ENCODE data around the gene AKTIP. TPM values are rescaled to one million over a fixed set of nuclear protein-coding genes. Genes with fewer than 3 reads are reported as not detected.

AKTIP gene
- total RNA-seq, 1 experiment from 2014 or later = 26.1 TPM

- peaks cover 15% of the 10 kb centered on the region for H3K4me1 ChIP-seq (ENCODE audit: control insufficient read depth, insufficient read depth, low read length)
- intact Hi-C loops (cut with micrococcal nuclease; ENCODE audit: unreplicated experiment) = no loop called here
- no peak for TF ChIP-seq POLR2AphosphoS5 (IDR thresholded peaks at IDR 0.05; ENCODE audit: low read depth, low read length)
- no peak for TF ChIP-seq TCF7L2 (IDR thresholded peaks at IDR 0.05; ENCODE audit: low read depth, low read length)
- TF ChIP-seq REST (IDR thresholded peaks at IDR 0.05; ENCODE audit: insufficient read depth in 1 of 2, low read depth in 2 of 2, low read length in 1 of 2) = no peak
- no peak for TF ChIP-seq SIN3A (IDR thresholded peaks at IDR 0.05; ENCODE audit: borderline replicate concordance, insufficient read depth, low read depth, low read length)
- TF ChIP-seq CTCF (IDR thresholded peaks at IDR 0.05) = no peak
- BruUV-seq (replicated peaks) = no TSS peak
- H3K4me3 ChIP-seq (ENCODE audit: low read depth in 2 of 2, low read length in 2 of 2) = no peak overlapping the region
- no peaks in the 10 kb centered on the region for H3K9me3 ChIP-seq (ENCODE audit: control insufficient read depth, insufficient read depth, low read depth, low read length)
- DNase-seq (ENCODE audit: low read depth, low spot score) (no peak), ATAC-seq (no peak)
- POLR2A ChIA-PET = no interaction called here
- CTCF ChIA-PET = no interaction called here
- no peak overlapping the region for H3K27ac ChIP-seq (ENCODE audit: low read length)
- no peaks in the 10 kb centered on the region for H3K27me3 ChIP-seq (ENCODE audit: control insufficient read depth, insufficient read depth, low read length)
- in situ Hi-C loops (cut with HindIII; ENCODE audit: low pct_unique_long_range_greater_than_20kb, low sequenced_read_pairs) = no loop called here
- peaks cover 7% of the 10 kb centered on the region; the same call in 1 of the 2 replicates for H3K36me3 ChIP-seq (ENCODE audit: control insufficient read depth, insufficient read depth, low read length)
Measured at GRCh38 chr16:53506254-53506653, 3.2 kb upstream of the AKTIP start.

- intact Hi-C loops (cut with micrococcal nuclease; ENCODE audit: unreplicated experiment) (no loop called here), in situ Hi-C loops (cut with HindIII; ENCODE audit: low pct_unique_long_range_greater_than_20kb, low sequenced_read_pairs) (no loop called here)
- Histone ChIP-seq H3K27ac (ENCODE audit: low read length) (no peak overlapping the region), H3K27me3 (ENCODE audit: control insufficient read depth, insufficient read depth, low read length) (no peaks in the 10 kb centered on the region), H3K4me3 (ENCODE audit: low read depth in 2 of 2, low read length in 2 of 2) (no peak overlapping the region), H3K4me1 (ENCODE audit: control insufficient read depth, insufficient read depth, low read length) (peaks cover 18% of the 10 kb centered on the region), H3K36me3 (ENCODE audit: control insufficient read depth, insufficient read depth, low read length) (peaks cover 7% of the 10 kb centered on the region; the same call in 1 of the 2 replicates), H3K9me3 (ENCODE audit: control insufficient read depth, insufficient read depth, low read depth, low read length) (no peaks in the 10 kb centered on the region)
- DNase-seq (ENCODE audit: low read depth, low spot score) (no peak), ATAC-seq (no peak)
- no TSS peak for BruUV-seq (replicated peaks)
- TF ChIP-seq SIN3A (IDR thresholded peaks at IDR 0.05; ENCODE audit: borderline replicate concordance, insufficient read depth, low read depth, low read length) (no peak), REST (IDR thresholded peaks at IDR 0.05; ENCODE audit: insufficient read depth in 1 of 2, low read depth in 2 of 2, low read length in 1 of 2) (no peak), POLR2AphosphoS5 (IDR thresholded peaks at IDR 0.05; ENCODE audit: low read depth, low read length) (no peak), TCF7L2 (IDR thresholded peaks at IDR 0.05; ENCODE audit: low read depth, low read length) (no peak), CTCF (IDR thresholded peaks at IDR 0.05) (no peak)
- ChIA-PET CTCF (no interaction called here), POLR2A (no interaction called here)
Measured at GRCh38 chr16:53504665-53505064, 1.7 kb upstream of the AKTIP start.

Measured in Panc1 (cell line).